HUES64 (cell line): ENCODE measurements around the gene ROGDI. TPM values are rescaled to one million over a fixed set of nuclear protein-coding genes. Genes with fewer than 3 reads are reported as not detected.

Experiments
- H3K27ac ChIP-seq: 2 replicates; pipeline ENCODE4 v1.7.0; 2013; ENCODE audit warnings: low read depth, low read length, inconsistent platforms
- H3K27me3 ChIP-seq: 2 replicates; pipeline ENCODE4 v1.6.1; 2013; ENCODE audit warnings: mild to moderate bottlenecking, low read length; ENCODE audit not compliant: insufficient read depth
- H3K36me3 ChIP-seq: 2 replicates; pipeline ENCODE4 v1.6.1; 2013; ENCODE audit warnings: mild to moderate bottlenecking, low read length; ENCODE audit not compliant: insufficient read depth
- H3K4me1 ChIP-seq: 2 replicates; pipeline ENCODE4 v1.6.1; 2013; ENCODE audit warnings: mild to moderate bottlenecking, low read length, moderate library complexity; ENCODE audit not compliant: insufficient read depth
- H3K4me3 ChIP-seq: 2 replicates; pipeline ENCODE4 v1.5.1; 2013; ENCODE audit warnings: mild to moderate bottlenecking, low read length, moderate library complexity
- H3K9ac ChIP-seq: 2 replicates; pipeline ENCODE4 v1.6.1; 2013; ENCODE audit warnings: mild to moderate bottlenecking, low read depth, low read length
- H3K9me3 ChIP-seq: 2 replicates; pipeline ENCODE4 v1.6.1; 2013; ENCODE audit warnings: low read depth, low read length; ENCODE audit not compliant: insufficient read depth
- WGBS: fragments of 150-250, 120-280 bp; methylation state at CpG from one replicate; pipeline ENCODE4 v1.1.7; 2013; ENCODE audit warnings: missing lambda C conversion rate; 5-methylcytosine and 5-hydroxymethylcytosine counted together
- polyA plus RNA-seq, 2 experiments: library from polyadenylated mRNA; stranded (reverse); fragments of 50-300 nt; gene quantifications; one replicate each; pipeline ENCODE4 v1.2.3, GENCODE V29; 2013

The ROGDI gene, protein sequence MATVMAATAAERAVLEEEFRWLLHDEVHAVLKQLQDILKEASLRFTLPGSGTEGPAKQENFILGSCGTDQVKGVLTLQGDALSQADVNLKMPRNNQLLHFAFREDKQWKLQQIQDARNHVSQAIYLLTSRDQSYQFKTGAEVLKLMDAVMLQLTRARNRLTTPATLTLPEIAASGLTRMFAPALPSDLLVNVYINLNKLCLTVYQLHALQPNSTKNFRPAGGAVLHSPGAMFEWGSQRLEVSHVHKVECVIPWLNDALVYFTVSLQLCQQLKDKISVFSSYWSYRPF
- polyA plus RNA-seq (2013, experiment 1 of 2): 19.6 TPM
- 19.6 TPM for polyA plus RNA-seq (2013, experiment 2 of 2)

DNA sequence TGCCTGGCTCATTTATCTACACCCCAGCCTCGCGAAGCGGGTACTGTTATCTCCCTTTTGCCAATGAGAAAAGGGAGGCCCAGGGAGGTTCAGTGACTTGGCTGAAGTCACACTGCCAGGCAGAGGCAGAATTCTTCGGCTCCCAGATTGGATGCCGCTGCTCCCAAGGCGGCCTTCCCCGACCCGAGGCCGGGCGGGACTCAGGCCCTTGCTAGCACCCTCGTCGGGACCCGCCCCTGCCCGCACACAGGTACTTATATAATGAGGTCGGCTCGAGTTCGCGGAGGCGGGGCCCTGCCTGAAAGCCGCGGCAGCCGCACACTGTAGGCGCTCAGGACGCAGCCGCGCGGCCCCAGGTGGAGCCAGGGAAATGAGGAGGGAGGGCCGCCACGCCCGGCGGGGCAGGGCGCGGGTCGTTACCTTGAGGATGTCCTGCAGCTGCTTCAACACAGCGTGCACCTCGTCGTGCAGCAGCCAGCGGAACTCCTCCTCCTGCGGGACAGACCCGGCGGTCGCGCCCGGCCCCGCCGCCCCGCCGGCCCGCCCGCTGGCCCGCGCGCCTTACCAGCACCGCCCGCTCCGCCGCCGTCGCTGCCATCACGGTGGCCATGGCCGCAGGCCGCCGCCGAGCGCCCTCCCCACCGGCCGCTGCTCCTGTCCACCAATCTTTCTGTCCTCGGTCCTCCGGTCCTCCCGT, at the start of gene ROGDI:
Gene ROGDI, minus strand, starts transcription at position 672 of the 697 bp plus-strand sequence. Its CDS starts 62 bp downstream, at position 610.
- Histone ChIP-seq H3K36me3 (peaks cover 46% of the 10 kb centered on the region), H3K9me3 (no peaks in the 10 kb centered on the region), H3K9ac (peak within 1 kb of the TSS; percentile 92), H3K4me3 (peak within 1 kb of the TSS; percentile 66), H3K27me3 (no peaks in the 10 kb centered on the region), H3K4me1 (peaks cover 11% of the 10 kb centered on the region; the same call in 1 of the 2 replicates), H3K27ac (peak within 1 kb of the TSS; percentile 98)
- under 1% methylated on average over 70 of the region's 70 CpGs for WGBS

DNA sequence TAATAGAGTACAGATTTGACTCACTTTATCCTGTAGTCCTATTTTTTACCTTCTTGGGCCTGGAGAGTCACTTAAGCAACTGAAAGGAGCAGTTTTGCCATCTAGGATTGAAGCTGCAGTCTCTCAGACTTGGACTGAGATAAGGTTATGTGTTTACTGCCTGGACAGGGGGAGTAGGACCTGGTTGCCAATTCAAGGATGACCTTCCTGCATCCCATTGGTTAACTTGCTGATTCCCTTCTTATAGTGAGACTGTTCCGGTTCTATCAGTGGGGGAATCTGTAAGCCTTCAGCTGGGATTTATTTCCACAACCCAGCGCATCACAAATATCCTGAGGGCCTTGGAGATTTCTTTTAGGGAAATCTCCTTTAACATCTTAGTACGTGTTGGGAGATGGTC, 47.8 kb upstream of the ROGDI start:
- Histone ChIP-seq H3K9ac (no peak overlapping the region), H3K36me3 (peaks cover 30% of the 10 kb centered on the region), H3K27ac (no peak overlapping the region), H3K27me3 (no peaks in the 10 kb centered on the region), H3K4me3 (no peak overlapping the region), H3K4me1 (peaks cover 12% of the 10 kb centered on the region; the same call in 1 of the 2 replicates), H3K9me3 (no peaks in the 10 kb centered on the region)
- 97% methylated on average over 3 of the region's 3 CpGs for WGBS

DNA sequence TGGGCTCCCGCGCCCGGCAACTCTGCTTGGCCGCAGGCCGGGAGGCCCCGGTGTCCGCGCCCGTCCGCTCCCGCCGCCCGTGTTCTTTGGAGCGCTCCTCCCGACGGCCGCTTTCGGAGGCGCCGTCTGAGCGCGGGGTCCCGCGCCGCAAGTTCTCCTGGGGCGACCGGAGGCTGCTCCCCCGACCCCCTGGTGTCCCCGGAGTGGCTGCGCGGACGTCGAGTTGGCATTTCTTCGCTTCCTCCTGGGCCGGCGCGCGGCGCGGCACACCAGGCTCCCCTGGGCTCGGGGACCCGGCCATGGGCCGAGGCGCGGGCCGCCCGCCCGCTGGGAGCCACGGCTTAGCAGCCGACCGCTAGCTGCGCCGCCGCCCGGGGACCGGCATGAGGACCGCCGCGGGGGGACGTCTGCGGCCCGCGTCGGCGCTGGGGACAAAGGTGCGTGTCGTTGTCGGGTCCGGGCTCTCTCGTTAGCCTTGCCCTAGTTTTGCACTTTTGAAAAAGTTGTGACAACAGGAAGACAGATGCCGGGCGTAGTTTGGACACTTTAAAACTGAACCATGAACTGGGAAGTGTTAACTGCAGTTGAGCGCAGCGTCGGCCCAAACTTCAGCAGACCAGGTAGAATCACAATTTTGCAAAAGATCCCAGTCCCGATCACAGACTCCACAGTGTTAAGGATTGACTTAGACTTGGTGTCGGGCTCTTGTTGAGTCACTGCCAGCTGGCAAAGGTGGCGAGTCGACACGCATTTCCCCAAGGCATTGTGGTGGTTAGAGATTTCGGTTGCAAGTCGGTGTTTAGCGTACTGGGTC, 45.5 kb upstream of the ROGDI start:
- peaks cover 12% of the 10 kb centered on the region; the same call in 1 of the 2 replicates for H3K4me1 ChIP-seq
- H3K36me3 ChIP-seq: peaks cover 31% of the 10 kb centered on the region
- peak overlapping the region; percentile 93 for H3K27ac ChIP-seq
- no peaks in the 10 kb centered on the region for H3K27me3 ChIP-seq
- no peaks in the 10 kb centered on the region for H3K9me3 ChIP-seq
- WGBS: under 1% methylated on average over 83 of the region's 83 CpGs
- peak overlapping the region; percentile 80 for H3K4me3 ChIP-seq
- peak overlapping the region; percentile 85 for H3K9ac ChIP-seq

DNA sequence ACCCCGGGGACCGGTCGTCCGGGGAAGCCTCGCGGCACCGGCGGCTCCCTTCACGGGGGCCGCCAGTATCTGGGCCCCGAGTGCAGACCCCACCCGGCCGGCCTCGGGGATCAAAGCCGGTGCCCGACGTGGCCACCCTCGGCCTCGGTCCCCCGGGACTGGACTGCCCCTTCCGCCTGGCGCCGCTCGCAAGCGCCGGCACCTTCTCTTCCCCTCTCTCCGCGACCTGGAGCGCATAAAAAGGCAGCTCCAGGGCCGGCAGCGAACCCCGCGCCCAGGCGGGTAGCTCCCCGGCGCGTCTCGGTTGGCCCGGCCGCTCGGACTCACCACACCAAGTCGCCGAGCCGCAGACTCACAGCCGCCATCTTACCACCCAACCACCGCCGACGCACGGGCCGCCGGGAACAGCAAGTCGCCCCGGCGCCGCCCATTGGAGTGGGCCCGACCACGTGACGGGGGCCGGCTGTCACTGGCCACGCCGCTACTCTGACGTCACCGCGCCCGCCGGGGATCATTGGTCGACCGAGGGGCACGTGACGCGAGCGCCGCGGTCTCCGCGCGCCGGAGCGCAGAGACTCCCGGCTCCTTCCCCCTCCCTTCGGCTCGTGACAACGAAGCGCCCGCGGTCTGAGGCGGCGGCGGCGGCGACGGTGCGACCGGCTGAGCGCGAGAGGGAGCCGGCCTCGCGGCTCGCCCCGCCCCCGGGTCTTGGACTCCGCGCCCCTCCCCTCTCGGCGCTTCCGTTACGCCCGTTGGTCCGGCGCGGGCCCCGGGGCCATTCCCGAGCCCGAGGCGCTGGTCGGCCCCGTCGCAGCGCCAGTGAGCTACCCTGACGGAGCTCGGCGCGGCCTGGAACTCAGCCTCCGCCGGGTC, 44.7 kb upstream of the ROGDI start, which contains the start of the genes GLYR1 and UBN1:
Gene GLYR1, minus strand, starts transcription at position 388 of the 873 bp plus-strand sequence. Its CDS starts 23 bp downstream, at position 365.
Gene UBN1, plus strand, starts transcription at position 581 of the 873 bp plus-strand sequence. CDS start 5,437 bp downstream, outside the sequence.
- Histone ChIP-seq H3K36me3 (peaks cover 36% of the 10 kb centered on the region), H3K4me3 (peak within 1 kb of the TSS; percentile 80), H3K4me1 (peaks cover 12% of the 10 kb centered on the region; the same call in 1 of the 2 replicates), H3K9me3 (no peaks in the 10 kb centered on the region), H3K27ac (peak within 1 kb of the TSS; percentile 93), H3K27me3 (no peaks in the 10 kb centered on the region), H3K9ac (peak within 1 kb of the TSS; percentile 95)
- under 1% methylated on average over 126 of the region's 126 CpGs for WGBS

DNA sequence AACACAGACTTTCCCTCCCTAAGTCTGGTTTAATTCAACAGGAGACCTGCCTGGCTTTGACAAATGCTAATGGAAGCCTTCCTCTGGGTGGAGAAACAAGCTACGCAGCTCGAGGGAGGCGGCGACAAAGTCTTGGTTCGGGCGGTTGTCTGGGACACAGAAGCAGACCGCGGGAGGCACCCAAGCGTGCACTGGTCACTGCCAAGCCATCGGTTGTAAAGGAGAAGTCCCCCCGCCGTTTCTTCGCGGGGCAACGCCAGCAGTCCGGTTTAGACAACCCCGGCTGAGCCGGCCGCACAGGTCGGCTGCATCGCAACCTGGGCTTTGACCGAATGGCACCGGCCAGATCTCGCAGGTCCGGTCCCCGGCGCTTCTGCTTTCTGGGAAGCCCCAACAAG, 44.1 kb upstream of the ROGDI start:
- H3K36me3 ChIP-seq: peaks cover 42% of the 10 kb centered on the region
- no peaks in the 10 kb centered on the region for H3K9me3 ChIP-seq
- under 1% methylated on average over 27 of the region's 27 CpGs for WGBS
- peak overlapping the region; percentile 95 for H3K9ac ChIP-seq
- H3K27me3 ChIP-seq: no peaks in the 10 kb centered on the region
- H3K4me3 ChIP-seq: peak overlapping the region; percentile 80
- peaks cover 8% of the 10 kb centered on the region; the same call in 1 of the 2 replicates for H3K4me1 ChIP-seq
- H3K27ac ChIP-seq: peak overlapping the region; percentile 93

DNA sequence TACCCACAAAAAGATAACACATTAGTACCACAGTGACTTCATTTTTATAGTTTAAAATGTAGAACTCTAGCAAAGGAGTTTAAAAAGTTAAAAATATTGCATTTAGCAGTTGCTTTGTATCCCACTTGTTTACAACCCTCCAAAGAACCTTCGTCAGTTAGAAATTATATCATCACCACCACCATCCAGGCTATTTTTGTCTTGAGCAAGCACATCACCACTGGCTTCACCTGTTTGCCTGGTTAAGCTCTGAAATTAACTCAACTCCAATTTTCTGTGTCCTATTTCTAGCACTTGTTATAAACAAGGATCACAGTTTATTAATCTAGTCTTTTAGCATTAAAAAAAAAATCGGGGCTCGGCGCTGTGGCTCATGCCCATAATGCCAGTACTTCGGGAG, 38.6 kb upstream of the ROGDI start:
- peaks cover 92% of the 10 kb centered on the region for H3K36me3 ChIP-seq
- H3K4me1 ChIP-seq: peaks cover 5% of the 10 kb centered on the region; the same call in 1 of the 2 replicates
- H3K9me3 ChIP-seq: no peaks in the 10 kb centered on the region
- 77% methylated on average over 5 of the region's 5 CpGs for WGBS
- H3K27me3 ChIP-seq: no peaks in the 10 kb centered on the region
- H3K9ac ChIP-seq: no peak overlapping the region
- no peak overlapping the region for H3K27ac ChIP-seq
- no peak overlapping the region for H3K4me3 ChIP-seq

DNA sequence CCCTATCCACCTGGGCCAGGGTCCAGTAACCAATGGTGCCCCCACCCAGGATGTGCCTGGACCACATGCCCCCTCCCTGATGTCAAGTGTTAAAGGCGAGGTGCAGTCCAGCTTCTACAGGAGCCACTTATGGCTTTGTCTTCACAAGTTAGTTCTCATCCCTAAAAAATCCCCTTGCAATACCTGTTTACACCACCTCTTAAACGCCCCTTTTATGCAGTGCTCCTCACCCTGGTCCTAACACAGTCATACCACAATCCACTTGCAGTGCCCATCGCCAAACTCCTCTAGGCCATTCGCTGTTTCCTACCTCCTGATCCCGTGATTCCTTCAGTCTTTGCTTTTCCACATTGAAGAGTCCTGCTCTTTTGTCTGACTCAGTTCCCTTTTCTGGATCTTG, 37.5 kb upstream of the ROGDI start:
- H3K27me3 ChIP-seq: no peaks in the 10 kb centered on the region
- no peaks in the 10 kb centered on the region for H3K4me1 ChIP-seq
- no peaks in the 10 kb centered on the region for H3K9me3 ChIP-seq
- no peak overlapping the region for H3K9ac ChIP-seq
- H3K27ac ChIP-seq: no peak overlapping the region
- no peak overlapping the region for H3K4me3 ChIP-seq
- H3K36me3 ChIP-seq: peaks cover 92% of the 10 kb centered on the region
- 95% methylated on average over 5 of the region's 5 CpGs for WGBS

DNA sequence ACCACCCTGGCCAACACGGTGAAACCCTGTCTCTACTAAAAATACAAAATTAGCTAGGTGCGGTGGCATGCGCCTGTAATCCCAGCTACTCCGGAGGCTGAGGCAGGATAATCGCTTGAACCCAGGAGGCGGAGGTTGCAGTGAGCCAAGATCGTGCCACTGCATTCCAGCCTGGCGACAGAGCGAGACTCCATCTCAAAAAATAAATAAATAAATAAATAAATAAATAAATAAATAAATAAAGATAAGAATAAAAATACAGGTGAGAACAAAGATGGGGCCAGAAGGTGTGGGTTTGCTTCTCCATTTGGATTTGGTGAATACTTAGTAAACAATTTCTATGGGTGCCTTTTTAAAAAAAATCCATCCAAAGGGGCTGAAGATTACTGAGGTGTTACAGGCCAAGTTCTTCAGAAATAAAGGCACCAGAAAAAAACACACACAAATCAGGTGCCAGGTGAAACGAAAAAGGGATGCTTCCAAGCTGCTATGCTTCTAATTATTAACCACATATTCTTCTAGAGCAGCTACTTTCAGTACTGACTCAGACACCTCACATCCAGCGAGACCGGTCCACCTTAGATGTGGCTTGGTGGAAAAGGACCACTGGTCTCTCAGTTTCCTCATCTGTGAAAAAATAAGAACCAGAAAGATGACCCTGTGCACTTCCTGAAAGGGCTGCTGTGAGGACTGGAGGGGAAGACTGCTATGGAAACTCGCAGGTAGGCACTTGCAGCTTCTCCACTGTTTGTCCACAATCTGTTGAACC, 35.5 kb upstream of the ROGDI start:
- 92% methylated on average over 11 of the region's 13 CpGs for WGBS
- peaks cover 91% of the 10 kb centered on the region for H3K36me3 ChIP-seq

DNA sequence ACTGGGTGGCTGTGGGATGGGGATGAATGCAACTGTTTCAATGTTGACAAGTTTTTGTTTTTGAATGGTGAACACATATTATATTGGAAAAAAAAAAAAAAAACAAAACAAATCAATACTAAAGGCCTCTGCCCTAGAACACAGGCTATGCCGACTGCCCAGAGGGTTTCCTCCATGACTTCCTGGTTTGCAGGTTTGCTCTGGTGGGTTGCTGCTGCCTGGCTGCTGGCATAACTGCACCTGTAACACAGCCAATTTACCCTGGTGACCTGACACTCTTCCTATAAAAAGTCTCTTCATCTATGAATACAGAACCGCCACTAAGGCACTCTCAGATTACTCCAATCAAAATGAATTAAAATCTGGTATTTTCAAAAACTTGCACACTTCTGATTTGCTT, 34.3 kb upstream of the ROGDI start:
- Histone ChIP-seq H3K9ac (no peak overlapping the region), H3K27me3 (no peaks in the 10 kb centered on the region), H3K36me3 (peaks cover 91% of the 10 kb centered on the region), H3K27ac (no peak overlapping the region), H3K4me3 (no peak overlapping the region), H3K9me3 (no peaks in the 10 kb centered on the region), H3K4me1 (no peaks in the 10 kb centered on the region)
- WGBS: 97% methylated on average over 2 of the region's 2 CpGs

More for the DNA sequence above, 35.5 kb upstream of the ROGDI start:
- Histone ChIP-seq H3K27ac (no peak overlapping the region), H3K4me3 (no peak overlapping the region), H3K9me3 (no peaks in the 10 kb centered on the region), H3K27me3 (no peaks in the 10 kb centered on the region), H3K9ac (no peak overlapping the region), H3K4me1 (no peaks in the 10 kb centered on the region)
